Common myeloid progenitor, CD34-positive (primary cell): ENCODE data around the gene GIPR.
A peak's percentile ranks its signal among the peaks of the same experiment; 100 is the strongest.

Experiments used
- CTCF ChIA-PET: fragments of 350-600 bp; sonication (Branson Sonifier 250); formaldehyde crosslinking; loops from one replicate; lab custom pipeline; 2021; ENCODE audit warnings: antibody characterized with exemption; lab: Charles Lee
- POLR2A ChIA-PET: fragments of 350-600 bp; sonication (Branson Sonifier 250); formaldehyde crosslinking; loops from one replicate; lab custom pipeline; 2021; ENCODE audit warnings: antibody characterized with exemption; lab: Charles Lee
- DNase-seq, 3 donors: peaks; one replicate each; pipeline versions ENCODE4 v3.0.0 to v3.0.0-alpha.2; 2013
- H3K27ac ChIP-seq, 2 experiments: 1 replicate in 1 of 2; 2 replicates in 1 of 2; pipeline ENCODE4 v1.7.0; 2013; ENCODE audit warnings: inconsistent platforms in 2 of 2, low read length in 2 of 2, mild to moderate bottlenecking in 2 of 2, low read depth in 1 of 2, moderate library complexity in 1 of 2; ENCODE audit not compliant: severe bottlenecking in 2 of 2, insufficient read depth in 1 of 2, poor library complexity in 1 of 2
- H3K27me3 ChIP-seq, 5 experiments: replicated peaks in 2 of 5; 1 replicate in 3 of 5; 2 replicates in 2 of 5; pipeline versions ENCODE4 v1.6.1 to v1.7.0; 2013; ENCODE audit warnings: low read length in 4 of 5, mild to moderate bottlenecking in 2 of 5, moderate library complexity in 2 of 5, inconsistent platforms in 1 of 5; ENCODE audit not compliant: insufficient read depth in 5 of 5, control insufficient read depth in 4 of 5
- H3K36me3 ChIP-seq, 4 experiments: 1 replicate in 2 of 4; 2 replicates in 2 of 4; pipeline versions ENCODE4 v1.6.1 to v1.7.0; 2013; ENCODE audit warnings: low read length in 3 of 4, control low read depth in 1 of 4, mild to moderate bottlenecking in 1 of 4; ENCODE audit not compliant: control insufficient read depth in 4 of 4, insufficient read depth in 4 of 4
- H3K4me1 ChIP-seq, 4 experiments: 1 replicate in 3 of 4; 2 replicates in 1 of 4; pipeline versions ENCODE4 v1.6.1 to v1.7.1; 2013; ENCODE audit warnings: low read length in 3 of 4, mild to moderate bottlenecking in 3 of 4, control low read depth in 1 of 4, inconsistent platforms in 1 of 4, moderate library complexity in 1 of 4; ENCODE audit not compliant: control insufficient read depth in 4 of 4, insufficient read depth in 4 of 4; ENCODE audit errors: control extremely low read depth in 1 of 4
- H3K4me3 ChIP-seq, 7 experiments: 1 replicate in 4 of 7; 2 replicates in 3 of 7; pipeline versions ENCODE4 v1.5.1 to v1.7.0; 2013; ENCODE audit warnings: mild to moderate bottlenecking in 7 of 7, low read length in 6 of 7, moderate library complexity in 6 of 7, inconsistent platforms in 2 of 7, low read depth in 2 of 7, control low read depth in 1 of 7; ENCODE audit not compliant: insufficient read depth in 4 of 7, control insufficient read depth in 1 of 7; ENCODE audit errors: extremely low read depth in 1 of 7
- H3K9me3 ChIP-seq, 5 experiments: 1 replicate in 4 of 5; 2 replicates in 1 of 5; pipeline versions ENCODE4 v1.6.1 to v1.7.1; 2013; ENCODE audit warnings: low read length in 4 of 5, mild to moderate bottlenecking in 2 of 5, inconsistent platforms in 1 of 5, low read depth in 1 of 5, moderate library complexity in 1 of 5; ENCODE audit not compliant: control insufficient read depth in 4 of 5, insufficient read depth in 2 of 5; ENCODE audit errors: control extremely low read depth in 1 of 5
- WGBS: methylation state at CpG from one replicate; pipeline ENCODE4 v1.1.5; 2013; ENCODE audit not compliant: insufficient coverage; 5-methylcytosine and 5-hydroxymethylcytosine counted together

GIPR gene

GRCh38 chr19:45660636-45661035 is 7.4 kb upstream of the GIPR start:
- H3K27ac ChIP-seq = no peak overlapping the region
- 62% methylated on average over 7 of the region's 8 CpGs for WGBS
- no peaks in the 10 kb centered on the region for H3K9me3 ChIP-seq
- no peak for DNase-seq
- peaks cover 0 to 6% (median 0%) of the 10 kb centered on the region in 4 experiments for H3K4me1 ChIP-seq
- POLR2A ChIA-PET = interaction anchor here (0.7 to 1.3 kb wide), 2 partner anchors 14 to 20 kb away, joined by 3 read pairs; no protein-coding TSS in a partner anchor
- no peaks in the 10 kb centered on the region for H3K36me3 ChIP-seq
- peaks cover 0 to 4% (median 2%) of the 10 kb centered on the region in 5 experiments for H3K27me3 ChIP-seq
- CTCF ChIA-PET = interaction anchor here (0.6 kb wide), 1 partner anchor 8 kb away, joined by 3 read pairs; no protein-coding TSS in a partner anchor
- H3K4me3 ChIP-seq = no peak overlapping the region

GRCh38 chr19:45663800-45664199 is 4.2 kb upstream of the GIPR start:
- Histone ChIP-seq H3K36me3 (no peaks in the 10 kb centered on the region), H3K9me3 (no peaks in the 10 kb centered on the region), H3K27me3 (peaks cover 0 to 24% (median 14%) of the 10 kb centered on the region in 5 experiments), H3K27ac (no peak overlapping the region), H3K4me1 (peaks cover 3 to 19% (median 9%) of the 10 kb centered on the region in 4 experiments), H3K4me3 (no peak overlapping the region)
- ChIA-PET CTCF (no interaction called here), POLR2A (no interaction called here)
- WGBS = 86% methylated on average over 1 of the region's 1 CpG
- no peak for DNase-seq

GRCh38 chr19:45664575-45664974 is 3.4 kb upstream of the GIPR start:
- CTCF ChIA-PET = no interaction called here
- H3K27ac ChIP-seq = no peak overlapping the region
- no peak for DNase-seq
- H3K4me3 ChIP-seq = no peak overlapping the region
- H3K4me1 ChIP-seq = peaks cover 3 to 26% (median 16%) of the 10 kb centered on the region in 4 experiments
- WGBS = 100% methylated on average over 6 of the region's 7 CpGs
- no peaks in the 10 kb centered on the region for H3K36me3 ChIP-seq
- peaks cover 0 to 32% (median 14%) of the 10 kb centered on the region in 5 experiments for H3K27me3 ChIP-seq
- POLR2A ChIA-PET = no interaction called here
- H3K9me3 ChIP-seq = no peaks in the 10 kb centered on the region

- Histone ChIP-seq H3K9me3 (no peaks in the 10 kb centered on the region), H3K36me3 (no peaks in the 10 kb centered on the region), H3K4me1 (peaks cover 3 to 27% (median 23%) of the 10 kb centered on the region in 4 experiments), H3K27me3 (peaks cover 0 to 58% (median 23%) of the 10 kb centered on the region in 5 experiments), H3K27ac (peak overlapping the region in 1 of 2 experiments; percentile 74), H3K4me3 (peak overlapping the region in 6 of 7 experiments; percentile 4 to 55 (median 42))
- 4% methylated on average over 17 of the region's 19 CpGs for WGBS
- no peak for DNase-seq
- ChIA-PET POLR2A (interaction anchor here (0.6 kb wide), 1 partner anchor 13 kb away, joined by 3 read pairs; no protein-coding TSS in a partner anchor), CTCF (interaction anchor here (0.6 to 1.8 kb wide), 2 partner anchors 10 to 26 kb away, joined by 3 to 4 read pairs; no protein-coding TSS in a partner anchor)
These were observed 386 bp downstream of the GIPR start for GRCh38 chr19:45668342-45668871.

GRCh38 chr19:45670670-45671453 is 2.8 kb downstream of the GIPR start:
- WGBS = 11% methylated on average over 38 of the region's 42 CpGs
- Histone ChIP-seq H3K36me3 (no peaks in the 10 kb centered on the region), H3K4me3 (peak overlapping the region in 3 of 7 experiments; percentile 16 to 50 (median 40)), H3K4me1 (peaks cover 3 to 26% (median 20%) of the 10 kb centered on the region in 4 experiments), H3K27ac (no peak overlapping the region), H3K27me3 (peaks cover 0 to 68% (median 28%) of the 10 kb centered on the region in 5 experiments), H3K9me3 (no peaks in the 10 kb centered on the region)
- DNase-seq = peak; percentile 46 to 56 (median 52)
- CTCF ChIA-PET = interaction anchor here (1.0 to 1.6 kb wide), 2 partner anchors 10 to 22 kb away, joined by 4 to 6 read pairs; partner anchors contain the start of gene QPCTL
- POLR2A ChIA-PET = interaction anchor here (0.8 kb wide), 1 partner anchor 14 kb away, joined by 3 read pairs; no protein-coding TSS in a partner anchor

GRCh38 chr19:45674946-45675345 is 6.9 kb downstream of the GIPR start:
- POLR2A ChIA-PET = no interaction called here

More at GRCh38 chr19:45674946-45675345, 6.9 kb downstream of the GIPR start:
- Histone ChIP-seq H3K36me3 (no peaks in the 10 kb centered on the region), H3K9me3 (no peaks in the 10 kb centered on the region), H3K27ac (no peak overlapping the region), H3K27me3 (peaks cover 0 to 62% (median 28%) of the 10 kb centered on the region in 5 experiments), H3K4me1 (peaks cover 0 to 28% (median 18%) of the 10 kb centered on the region in 4 experiments), H3K4me3 (no peak overlapping the region)
- 86% methylated on average over 5 of the region's 7 CpGs for WGBS
- DNase-seq = no peak
- CTCF ChIA-PET = interaction anchor here (0.7 kb wide), 1 partner anchor 215 kb away, joined by 3 read pairs; no protein-coding TSS in a partner anchor
